NCI-H446 treated with DMSO at 0.1 percent for 48 hours (cell line): ENCODE results near the gene REEP1.
A peak's percentile ranks its signal among the peaks of the same experiment; 100 is the strongest.

ENCODE experiments used
- DNase-seq: peaks from one replicate; lab custom pipeline; 2025; lab: John Stamatoyannopoulos, UW

Gene REEP1, protein sequence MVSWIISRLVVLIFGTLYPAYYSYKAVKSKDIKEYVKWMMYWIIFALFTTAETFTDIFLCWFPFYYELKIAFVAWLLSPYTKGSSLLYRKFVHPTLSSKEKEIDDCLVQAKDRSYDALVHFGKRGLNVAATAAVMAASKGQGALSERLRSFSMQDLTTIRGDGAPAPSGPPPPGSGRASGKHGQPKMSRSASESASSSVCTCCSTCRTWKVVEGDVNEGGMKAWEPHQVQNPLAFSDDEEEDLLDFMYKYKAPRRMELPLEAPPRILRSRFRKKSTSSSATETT

DNA sequence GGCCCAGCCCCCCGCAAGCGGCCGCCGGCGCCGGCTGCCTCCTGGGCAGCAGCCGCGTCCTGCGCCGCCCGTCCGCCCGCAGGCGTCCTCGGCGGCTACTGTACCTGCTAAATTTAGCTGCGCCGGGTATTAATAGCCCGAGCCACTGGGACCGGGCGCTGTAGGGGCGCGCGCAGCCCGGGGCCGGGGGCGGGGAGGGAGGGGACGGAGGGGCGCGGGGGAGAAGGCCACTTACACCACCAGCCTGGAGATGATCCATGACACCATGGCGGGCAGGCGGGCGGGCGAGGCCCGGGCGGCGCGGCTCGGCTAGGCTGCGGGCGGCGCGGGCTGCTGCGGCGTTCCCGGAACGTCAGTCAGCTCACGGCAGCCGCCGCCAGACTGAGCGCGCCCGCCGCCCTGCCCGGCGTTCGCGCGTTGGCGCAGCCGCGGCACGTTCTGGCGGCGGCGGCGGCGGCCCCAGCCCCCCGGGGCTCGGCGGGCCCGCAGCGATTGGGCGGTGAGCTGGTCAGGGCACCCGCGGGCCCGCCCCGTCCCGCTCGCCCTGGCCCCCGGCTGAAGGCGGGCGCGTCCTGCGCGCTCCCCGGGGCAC is at the start of gene REEP1:
REEP1 (minus strand) TSS at position 383 of the 592 bp plus-strand sequence; CDS start at position 267, 116 bp downstream.
- no peak for DNase-seq

DNA sequence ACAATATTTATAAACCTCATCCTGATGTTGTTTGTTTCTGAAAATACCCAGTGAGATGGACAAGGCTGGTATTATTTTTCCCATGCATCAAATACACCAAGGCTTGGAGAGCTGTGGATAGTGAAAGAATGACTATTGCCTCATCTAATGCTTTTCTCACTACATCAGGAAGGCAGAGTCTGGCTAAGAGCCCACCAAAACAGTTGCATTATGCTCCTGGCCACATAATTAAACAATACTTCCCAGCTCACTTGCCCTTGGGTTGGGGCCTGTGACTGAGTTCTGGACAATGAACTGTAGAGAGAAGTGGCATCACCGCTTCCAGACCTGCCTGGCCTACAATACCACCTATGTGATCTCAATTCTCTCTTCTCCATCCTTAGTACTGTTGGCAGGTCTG is 46.4 kb upstream of the REEP1 start:
- DNase-seq: no peak

DNA sequence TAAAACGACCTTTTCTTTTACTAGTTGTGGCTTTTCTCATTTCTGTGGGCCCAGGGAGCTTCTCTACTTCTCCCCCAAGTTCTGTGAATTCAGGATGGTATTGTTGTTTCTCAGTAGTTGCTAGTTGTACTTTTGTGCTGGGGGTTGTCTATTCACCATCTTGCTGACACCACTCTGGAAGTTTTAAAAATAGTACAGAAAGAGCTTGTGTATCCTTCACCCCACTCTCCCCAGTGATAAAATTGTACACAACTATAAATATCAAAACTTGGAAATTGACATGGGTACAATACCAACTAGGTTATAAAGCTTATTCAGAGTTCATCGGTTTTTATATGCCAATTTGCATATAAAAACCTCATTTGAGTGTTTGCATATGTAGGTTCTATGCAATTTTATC is 45.3 kb upstream of the REEP1 start:
- DNase-seq: no peak

DNA sequence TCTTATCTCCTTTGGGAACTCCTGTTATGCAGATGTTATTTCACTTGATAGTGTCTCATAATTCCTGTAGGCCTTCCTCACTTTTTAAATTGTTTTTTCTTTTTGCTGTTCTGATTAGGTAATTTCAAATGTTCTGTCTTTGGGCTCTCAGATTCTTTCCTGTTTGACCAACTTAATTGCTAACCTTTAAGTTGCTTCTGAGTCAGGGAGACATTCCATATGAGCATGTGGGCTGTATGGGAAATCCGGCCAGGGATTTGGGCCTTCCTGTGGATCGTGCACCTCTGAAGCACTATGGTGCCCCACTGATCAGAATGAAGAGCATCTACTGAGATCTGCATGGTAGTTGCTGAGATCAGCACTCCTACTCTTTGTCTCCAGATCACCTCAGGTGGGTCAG is 44.7 kb upstream of the REEP1 start:
- DNase-seq: no peak

DNA sequence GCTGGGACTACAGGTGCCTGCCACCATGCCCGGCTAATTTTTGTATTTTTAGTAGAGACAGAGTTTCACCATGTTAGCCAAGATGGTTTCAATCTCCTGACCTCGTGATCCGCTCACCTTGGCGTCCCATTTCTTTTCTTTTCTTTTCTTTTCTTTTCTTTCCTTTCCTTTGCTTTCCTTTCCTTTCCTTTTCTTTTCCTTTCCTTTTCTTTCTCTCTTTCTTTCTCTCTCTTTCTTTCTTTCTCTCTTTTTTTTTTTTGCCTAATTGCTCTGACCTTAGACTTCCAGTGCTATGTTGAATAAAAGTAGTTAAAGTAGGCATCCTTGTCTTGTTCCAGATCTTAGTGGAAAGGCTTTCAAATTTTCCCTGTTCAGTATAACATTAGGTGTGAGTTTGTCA is 41.0 kb upstream of the REEP1 start:
- no peak for DNase-seq

DNA sequence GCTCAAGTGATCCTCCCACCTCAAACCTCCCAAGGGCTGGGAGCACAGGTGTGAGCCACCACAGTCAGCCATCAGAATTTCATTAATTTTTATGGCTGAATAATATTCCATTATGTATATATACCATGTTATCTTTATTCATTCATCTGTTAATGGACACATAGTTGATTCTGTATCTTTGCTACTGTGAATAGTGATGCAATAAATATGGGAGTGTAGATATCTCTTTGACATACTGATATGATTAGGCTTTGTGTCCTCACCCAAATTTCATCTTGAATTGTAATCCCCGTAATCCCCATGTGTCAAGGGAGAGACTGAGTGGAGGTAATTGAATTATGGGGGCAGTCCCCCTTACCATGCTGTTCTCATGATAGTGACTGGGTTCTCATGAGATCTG is 38.2 kb upstream of the REEP1 start:
- DNase-seq: no peak

DNA sequence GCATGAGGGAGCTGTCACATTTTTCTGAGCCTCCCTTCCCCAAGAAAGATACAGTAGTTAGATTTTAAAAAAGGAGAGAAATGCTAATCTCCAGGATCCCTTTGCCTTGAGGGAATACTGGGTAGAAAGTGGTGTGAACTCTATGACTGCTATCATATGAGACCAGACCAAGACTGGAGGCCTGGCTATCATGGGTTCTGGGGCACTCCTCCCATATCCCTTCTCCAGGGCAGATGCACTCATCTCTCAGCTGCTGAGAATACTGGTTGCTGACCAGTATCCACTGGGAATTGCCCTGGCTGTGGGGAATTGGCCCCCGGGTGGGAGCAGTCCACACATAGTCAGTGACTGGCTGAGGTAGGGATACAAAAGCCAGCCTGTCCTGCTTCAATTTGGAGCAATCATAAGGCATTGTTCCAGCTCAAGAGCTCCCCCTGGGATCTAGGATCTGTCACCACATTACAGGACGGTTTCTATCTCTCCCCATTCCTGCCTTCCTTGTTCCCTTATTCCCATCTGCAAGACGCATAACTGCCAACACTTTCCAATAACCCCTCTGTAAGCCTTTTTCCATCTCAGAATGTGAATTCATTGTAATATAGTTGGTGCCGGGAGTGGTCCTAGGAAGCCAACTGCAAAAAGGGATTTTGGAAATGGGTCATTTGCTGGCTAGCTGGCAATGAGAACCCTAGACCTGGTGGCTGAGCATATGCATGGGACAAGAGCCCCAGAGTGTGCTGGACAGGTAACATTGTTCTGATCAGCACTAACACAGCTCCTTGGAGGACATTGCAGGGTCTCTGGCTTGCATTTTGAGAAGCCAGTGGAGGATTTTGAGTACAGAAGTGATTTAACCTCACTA is 35.4 kb upstream of the REEP1 start:
- DNase-seq: peak; percentile 31

DNA sequence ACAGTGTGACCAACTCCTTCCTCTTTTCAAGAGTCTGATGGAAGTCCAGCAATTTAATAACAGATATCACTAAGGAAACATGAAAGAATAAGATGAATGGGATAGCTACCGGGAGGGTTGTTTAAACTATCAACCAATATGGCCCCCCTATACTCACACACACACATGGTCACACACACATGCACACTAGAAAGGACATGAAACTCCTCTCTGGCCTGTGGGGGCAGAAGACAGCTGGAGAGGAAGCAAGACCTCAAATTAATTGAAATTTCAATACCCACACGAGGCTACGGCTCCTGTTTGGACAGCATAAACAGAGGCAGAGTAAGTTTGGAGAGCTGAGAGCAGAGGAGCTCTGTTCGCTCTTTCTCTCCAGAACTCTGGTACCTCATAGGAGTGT is 34.7 kb upstream of the REEP1 start:
- DNase-seq: no peak

DNA sequence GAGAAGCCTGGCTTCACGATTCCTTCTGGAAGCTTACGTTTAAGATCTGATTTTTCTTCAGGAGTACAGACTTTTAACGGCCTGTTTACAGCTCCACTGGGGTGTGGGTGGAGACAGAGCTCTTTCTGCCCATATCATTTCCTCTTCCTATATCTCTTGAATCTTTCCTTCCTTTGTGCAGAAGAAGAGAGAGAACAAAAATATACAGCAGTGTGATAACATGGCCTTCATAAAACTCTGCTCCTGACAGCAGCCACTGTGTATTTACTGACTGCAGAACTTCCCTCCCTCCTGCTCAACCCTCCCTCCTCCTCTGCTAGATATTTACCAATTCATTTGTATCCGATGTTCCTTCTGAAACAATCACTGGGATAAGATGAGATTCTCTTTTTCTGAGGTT is 34.1 kb upstream of the REEP1 start:
- no peak for DNase-seq

DNA sequence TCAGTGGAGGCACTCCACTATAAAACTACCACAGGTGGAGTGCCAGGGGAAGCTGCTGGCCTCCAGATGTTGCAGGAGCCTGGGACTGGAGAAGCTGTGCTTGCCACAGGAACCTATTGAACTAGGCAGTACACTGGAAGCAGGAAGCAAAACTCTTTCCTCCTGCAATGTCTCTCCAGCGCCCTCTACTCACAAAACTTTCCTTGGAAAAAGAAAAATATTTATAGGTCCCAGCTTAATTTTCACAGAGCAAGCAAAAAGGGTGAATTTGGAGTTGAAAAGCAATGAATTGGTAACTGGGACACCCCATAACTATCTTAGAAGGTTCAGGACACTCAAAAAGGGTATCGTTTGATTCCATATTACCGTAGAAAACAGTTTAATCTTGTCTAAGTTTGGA is 33.2 kb upstream of the REEP1 start:
- DNase-seq: no peak

DNA sequence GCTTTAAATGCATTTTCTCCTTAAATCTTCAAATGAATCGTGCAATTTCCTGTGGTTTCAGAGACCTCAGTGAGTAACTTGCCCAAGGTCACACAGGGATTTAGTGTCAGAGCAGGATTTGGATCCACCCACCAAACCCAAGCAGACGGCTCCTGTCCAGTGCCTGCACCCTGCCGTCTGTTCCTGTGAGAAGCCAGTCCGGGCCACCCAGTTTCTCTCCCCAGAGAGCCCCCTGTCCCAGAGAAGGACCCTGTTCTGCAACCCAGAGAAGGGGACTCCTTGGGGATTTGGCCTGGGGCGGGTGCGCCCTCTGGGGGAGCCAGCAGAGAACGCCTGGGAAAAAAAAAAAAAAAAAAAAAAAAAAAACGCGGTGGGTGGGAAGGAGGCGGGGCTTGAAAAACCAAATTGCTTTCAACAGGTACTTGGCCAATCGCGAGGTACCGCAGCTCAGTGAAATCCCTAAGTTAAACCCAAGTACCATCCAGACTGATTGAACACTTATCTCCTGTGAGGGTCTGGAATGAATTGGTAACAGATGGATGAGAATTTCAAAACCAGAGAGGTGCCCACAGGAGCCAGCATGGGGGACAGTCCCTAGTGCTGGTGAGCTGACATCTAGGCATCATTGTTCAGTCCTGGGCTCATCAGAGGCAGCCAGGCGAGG is 30.9 kb upstream of the REEP1 start:
- DNase-seq: no peak

DNA sequence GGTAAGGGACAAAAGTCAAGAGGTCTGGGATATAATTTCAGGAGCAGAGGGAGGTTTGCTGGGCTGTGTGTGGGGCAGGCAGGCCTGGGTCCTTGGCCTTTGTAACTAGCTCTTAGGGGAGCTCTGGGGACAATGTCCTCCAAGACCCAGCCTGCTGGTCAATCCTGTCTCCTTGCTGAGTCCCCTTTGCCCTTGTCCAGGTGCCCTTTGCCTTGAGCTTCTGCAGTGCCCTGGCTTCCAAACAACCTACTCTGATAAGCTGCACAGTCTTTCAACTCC is 30.0 kb upstream of the REEP1 start:
- DNase-seq: no peak

DNA sequence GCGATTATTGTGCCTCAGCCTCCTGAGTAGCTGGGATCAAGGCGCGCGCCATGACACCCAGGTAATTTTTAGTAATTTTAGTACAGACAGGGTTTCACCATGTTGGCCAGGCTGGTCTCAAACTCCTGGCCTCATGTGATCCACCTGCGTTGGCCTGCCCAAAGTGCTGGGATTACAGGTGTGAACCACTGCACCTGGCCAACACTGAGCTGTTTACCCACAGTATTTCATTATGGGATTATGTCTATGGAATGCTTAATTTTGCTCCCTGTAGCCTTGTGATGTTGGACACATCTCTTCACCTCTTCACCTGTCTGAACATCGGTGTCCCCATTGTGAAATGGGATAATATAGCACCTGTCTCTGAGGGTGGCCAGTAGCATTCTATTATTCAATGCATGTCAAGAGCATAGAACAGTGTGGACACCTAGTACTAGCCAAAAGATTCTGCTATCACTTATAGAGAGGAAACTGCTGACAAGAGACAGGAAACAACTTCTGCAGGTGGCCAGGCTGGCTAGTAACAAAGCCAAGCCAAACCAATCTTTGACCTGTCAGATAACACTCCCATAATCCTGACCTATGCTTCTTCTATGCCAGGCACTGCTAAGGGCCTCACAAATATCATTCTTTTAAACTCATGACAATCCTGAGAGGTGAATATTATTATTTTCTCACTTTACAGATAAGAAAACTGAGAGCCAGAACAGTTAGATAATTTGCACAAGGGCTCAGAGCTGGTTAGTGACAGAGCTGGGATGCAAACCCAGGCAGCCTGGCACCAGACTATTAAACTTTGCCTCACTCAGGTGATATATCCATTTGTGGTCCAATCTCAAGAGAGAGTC is 29.4 kb upstream of the REEP1 start:
- DNase-seq: no peak

DNA sequence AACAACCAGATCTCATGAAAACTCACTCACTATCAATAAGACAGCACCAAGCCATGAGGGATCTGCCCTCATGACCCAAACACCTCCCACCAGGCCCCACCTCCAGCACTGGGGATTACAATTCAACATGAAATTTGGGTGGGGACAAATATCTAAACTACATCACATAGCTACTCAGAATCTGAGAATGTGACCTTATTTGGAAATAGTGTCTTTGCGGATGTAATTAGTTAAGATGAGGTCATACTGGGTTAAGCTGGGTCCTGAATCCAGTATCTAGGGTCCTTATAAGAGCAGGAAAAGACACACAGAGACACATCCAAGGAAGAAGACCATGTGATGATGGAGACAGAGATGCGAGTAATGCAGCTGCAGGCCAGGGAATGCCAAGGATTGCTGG is 27.5 kb upstream of the REEP1 start:
- no peak for DNase-seq

DNA sequence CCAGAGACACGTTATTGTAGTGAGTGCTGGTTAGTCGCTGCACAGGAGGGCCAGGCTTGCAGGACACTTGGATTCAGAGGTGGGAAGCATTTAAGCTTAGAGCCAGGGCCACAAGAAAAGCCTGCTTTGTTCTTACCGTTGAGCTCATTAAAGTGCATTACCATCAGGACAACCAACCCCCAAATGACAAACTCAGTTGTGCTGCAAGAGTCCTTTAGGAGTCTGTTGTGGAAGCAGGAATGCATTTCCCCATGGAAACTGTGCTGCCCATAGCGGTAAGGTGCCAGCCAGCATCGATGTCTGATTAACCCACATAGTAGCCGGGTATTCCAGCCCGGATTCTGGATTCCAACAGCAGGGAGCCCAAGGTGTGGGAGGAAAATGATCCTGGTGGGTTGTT is 23.4 kb upstream of the REEP1 start:
- DNase-seq: no peak

DNA sequence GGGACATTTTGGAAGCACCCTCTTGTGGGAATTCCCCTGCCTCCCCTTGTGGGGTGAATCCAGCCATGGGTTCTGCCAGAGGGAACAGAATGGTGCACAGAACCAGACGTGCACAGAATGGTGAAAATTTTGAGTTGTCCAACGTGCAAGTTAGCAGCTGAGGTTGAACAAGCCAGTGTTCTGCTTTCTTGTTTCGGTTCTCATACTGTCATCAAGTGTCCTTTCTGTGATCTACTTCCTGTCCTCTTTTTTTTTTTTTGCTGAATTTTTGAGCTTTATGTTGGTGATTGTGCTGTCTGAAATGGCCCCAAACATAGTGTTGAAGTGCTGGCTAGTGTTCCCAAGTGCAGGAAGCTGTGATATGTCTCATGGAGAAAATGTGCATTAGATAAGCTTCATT is 21.5 kb upstream of the REEP1 start:
- no peak for DNase-seq

DNA sequence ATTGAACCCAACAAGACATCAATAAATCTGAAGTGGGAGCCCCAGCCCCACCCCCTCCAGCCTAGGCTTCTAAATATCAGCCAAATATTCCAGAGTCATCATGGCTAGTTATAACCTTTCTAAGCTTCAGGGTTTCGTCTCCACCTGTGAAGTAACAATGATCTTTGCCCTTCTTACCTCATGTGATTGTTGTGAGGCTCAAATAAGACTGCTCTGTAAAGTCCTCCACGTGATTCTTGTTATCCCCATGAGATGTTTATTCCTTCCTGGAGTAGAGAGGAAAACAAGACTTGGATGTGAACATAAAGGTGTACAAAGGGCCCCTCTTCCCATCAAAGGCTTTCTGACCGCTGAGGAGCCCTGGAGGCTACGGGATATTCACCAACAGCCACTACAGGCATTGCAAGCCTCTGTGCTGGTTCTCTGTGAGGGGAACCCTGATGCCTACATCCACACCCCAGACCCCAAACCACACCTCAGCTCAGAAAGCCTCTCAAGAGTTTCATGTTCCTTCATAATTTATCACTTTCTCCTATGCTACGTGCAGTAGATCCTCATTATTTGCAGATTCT is 20.1 kb upstream of the REEP1 start:
- no peak for DNase-seq

DNA sequence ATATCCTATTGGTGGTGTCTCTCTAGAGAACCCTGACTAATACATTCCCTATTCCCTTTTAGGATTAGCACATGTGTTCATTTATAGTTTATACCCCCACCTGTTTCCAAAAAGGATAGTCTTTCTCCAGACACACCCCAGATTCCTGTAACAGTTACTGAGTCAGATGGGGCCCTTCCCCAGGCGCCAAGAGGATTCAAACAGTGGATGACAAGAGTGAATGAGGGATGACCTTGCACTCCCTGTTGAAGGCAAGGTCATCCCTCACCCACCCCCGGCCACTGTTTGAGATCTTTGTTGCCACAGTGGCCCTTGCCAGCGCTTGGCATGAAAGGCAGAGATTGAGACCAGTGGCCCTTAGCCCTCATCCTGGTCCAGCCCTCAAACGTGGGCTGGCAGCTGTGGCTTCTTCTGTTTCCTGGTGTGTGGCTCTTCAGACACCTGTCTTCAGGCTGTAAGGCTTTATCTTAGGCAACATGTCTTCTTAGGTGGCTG is 15.3 kb upstream of the REEP1 start:
- DNase-seq: no peak

DNA sequence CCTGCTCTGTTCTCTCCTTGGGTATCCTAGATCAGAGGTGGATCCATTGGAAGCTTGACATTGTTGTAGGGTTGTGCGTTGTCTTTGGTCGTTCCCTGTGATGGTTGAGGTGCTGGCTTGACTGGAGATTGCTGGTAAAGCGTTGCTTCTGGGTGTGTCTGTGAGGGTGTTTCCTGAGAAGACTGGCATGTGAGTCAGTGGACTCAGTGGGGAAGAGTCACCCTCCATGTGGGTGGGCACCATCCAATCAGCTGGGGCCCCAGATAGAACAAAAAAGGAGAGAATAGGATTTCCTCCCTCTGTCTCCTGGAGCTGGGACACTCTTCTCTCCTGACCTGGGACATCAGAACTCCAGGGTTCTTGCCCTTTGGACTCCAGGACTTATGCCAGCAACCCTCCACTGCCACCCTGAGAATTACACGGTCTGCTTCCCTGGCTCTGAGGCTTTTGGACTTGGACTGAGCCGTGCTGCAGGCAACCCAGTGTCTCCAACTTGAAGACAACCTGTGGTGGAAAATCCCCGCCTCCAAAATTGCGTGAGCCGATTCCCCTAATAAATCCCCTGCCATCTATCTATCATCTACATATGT is 14.8 kb upstream of the REEP1 start:
- no peak for DNase-seq

DNA sequence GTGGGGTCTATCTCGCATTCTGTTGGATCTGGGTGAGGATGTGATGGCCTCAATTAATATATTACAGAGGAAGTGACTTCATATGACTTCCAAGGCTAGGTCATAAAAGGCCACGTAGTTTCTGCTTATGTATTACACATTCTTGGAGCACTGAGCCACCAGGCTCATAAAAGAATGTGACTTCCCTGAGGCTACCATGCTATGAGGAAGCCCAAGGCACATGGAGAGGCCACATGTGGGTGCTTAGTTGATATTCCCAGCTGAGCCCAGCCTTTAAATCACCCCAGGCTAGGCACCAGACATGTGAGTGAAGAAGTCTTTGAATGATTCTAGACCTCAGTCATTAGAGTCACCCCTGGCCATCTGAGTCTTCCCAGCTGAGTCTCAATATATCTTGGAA is 13.3 kb upstream of the REEP1 start:
- DNase-seq: no peak

DNA sequence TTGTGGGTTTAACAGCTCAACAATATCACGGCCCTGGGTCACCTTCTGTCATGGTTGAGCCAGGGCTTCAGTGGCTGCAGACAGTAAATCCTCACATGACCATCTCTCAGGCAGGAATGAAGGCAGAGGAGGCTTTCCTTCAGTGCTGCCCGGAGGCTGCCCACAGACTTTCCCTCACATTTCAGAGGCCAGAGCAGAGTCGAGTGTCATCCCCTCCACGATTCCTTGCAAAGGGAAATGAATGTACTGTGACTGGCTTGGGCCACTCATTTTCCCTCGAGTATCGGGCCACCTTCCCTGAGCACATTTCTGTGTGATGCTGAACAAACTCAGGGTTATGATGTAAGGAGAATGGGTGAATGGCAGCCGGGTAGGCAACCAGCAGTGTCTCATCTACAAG is 10.0 kb upstream of the REEP1 start:
- no peak for DNase-seq
